Fibroblast of peridontal ligament (primary cell): ENCODE data around the gene EPS8L2.
A peak's percentile ranks its signal among the peaks of the same experiment; 100 is the strongest.
"Not testable (repeated sequence)": the region's sequence is repeated elsewhere in the genome, so short reads cannot be mapped to it uniquely, and the experiment has no call there.

Source experiments
- DNase-seq: peaks from one replicate; pipeline ENCODE4 v3.0.0-alpha.2; 2010; ENCODE audit errors: extremely low read depth

Gene EPS8L2

DNA sequence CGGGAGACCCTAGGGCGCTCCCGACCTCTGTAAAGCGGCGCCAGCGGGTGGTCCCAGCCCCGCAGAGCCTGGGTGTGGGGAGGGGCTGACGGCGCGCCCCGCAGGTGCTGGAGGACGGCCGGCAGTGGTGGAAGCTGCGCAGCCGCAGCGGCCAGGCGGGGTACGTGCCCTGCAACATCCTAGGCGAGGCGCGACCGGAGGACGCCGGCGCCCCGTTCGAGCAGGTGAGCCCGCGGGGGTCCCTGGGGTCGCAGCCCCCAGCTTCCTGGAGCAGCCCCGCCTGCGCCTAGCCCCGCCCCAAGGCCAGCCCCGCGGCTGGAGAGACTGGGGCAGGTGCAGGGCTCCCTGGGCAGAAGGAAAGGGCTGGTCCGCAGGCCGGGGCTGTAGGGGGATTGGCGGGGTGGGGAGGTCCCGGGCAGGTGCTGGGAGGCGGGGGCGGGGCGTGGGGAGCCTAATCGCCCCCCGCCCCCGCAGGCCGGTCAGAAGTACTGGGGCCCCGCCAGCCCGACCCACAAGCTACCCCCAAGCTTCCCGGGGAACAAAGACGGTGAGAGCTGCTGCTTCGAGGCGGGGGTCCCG lies 19.7 kb downstream of the EPS8L2 start:
- no peak for DNase-seq

DNA sequence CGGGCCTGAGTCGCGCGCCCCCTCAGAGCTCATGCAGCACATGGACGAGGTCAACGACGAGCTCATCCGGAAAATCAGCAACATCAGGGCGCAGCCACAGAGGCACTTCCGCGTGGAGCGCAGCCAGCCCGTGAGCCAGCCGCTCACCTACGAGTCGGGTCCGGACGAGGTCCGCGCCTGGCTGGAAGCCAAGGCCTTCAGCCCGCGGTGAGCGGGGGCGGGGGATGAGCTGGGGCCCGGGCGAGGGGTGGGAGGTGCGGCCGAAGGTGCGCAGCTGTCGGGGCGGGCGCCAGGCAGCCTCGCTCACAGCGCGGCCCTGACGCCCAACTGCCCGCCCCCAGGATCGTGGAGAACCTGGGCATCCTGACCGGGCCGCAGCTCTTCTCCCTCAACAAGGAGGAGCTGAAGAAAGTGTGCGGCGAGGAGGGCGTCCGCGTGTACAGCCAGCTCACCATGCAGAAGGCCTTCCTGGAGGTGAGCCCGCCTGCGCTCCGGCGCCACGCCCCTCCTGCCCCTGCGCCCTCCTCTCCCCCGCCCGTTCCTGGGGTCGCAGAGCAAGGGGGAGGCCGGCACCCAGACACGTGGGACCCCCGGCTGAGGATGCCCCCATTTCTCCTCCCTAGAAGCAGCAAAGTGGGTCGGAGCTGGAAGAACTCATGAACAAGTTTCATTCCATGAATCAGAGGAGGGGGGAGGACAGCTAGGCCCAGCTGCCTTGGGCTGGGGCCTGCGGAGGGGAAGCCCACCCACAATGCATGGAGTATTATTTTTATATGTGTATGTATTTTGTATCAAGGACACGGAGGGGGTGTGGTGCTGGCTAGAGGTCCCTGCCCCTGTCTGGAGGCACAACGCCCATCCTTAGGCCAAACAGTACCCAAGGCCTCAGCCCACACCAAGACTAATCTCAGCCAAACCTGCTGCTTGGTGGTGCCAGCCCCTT lies 20.5 kb downstream of the EPS8L2 start:
- DNase-seq = no peak

- no peak for DNase-seq
Observed at GRCh38 chr11:727281-727701, 21.3 kb downstream of the EPS8L2 start.

DNA sequence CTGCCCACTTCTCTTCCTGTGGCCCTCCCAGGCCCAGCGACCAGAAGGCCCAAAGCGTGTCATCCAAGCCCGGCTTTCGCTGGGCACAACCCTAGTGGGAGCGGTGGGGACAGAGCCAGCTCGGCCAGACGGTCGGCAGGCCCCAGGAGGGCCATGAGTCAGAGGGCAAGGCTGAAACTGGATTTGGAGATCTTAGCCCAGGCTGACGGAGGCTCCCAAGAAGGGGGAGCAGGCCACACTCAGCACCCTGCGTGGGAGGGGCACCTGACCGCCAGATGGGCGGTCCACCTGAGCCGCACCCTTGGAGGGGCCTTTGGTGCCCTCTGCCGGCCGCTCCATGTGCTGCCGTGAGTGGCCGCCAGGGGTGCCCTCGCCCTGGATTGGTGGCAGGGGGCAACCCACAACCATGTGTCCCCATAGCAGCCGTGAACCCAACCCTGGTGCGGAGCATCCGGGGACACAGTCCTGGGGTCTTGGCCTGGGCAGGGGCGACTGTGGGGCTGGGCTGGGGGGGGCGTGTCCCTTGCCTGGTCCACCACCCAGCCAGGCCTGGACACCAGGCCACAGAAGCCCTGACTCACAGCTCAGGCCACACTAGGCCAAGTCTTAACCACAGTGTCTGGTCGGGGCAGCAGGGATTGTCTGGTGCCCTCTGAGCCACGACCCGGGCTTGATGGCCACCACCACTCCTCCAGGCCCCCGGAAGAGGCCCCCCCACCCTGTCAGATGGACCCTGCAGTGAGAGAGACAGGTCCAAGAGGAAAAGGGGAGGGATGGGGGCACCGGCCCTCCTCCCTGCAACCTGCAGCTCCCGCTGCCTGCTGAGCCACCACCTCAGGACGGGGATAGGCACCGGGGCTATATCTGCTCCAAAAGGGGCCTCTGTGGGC lies 22.1 kb downstream of the EPS8L2 start:
- DNase-seq = peak; percentile 85

- no peak for DNase-seq
Observed at GRCh38 chr11:728901-729491, 23.0 kb downstream of the EPS8L2 start.

DNA sequence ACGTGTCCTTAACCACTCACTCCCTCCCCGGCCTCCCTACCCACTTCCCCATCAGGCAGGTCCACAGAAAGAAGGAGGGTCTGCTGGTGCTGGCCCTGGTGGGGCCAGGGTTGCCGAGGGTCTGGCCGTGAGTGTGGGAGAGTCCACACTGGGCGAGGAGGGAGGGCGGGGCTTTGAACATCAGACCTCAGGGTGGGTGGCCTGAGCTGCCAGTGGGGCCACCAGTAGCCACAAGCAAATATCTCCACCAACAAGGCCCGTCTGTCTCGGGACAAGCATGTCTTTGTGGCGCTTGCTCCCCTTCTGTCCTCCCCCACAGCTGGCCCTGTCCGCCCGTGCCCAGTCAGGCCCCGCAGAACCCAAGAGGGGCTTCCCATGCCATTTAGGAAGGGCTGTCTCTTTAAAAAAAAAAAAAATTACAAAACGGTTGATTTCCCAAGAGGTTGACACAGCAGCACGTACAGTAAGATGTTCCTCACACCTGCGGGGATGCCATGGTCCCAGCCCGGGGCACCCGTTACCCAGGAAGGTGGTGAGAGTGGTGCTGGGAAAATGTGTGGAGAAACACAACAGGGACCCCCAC lies 23.6 kb downstream of the EPS8L2 start:
- no peak for DNase-seq

GRCh38 chr11:733072-733471 lies 27.0 kb downstream of the EPS8L2 start:
- DNase-seq = no peak

DNA sequence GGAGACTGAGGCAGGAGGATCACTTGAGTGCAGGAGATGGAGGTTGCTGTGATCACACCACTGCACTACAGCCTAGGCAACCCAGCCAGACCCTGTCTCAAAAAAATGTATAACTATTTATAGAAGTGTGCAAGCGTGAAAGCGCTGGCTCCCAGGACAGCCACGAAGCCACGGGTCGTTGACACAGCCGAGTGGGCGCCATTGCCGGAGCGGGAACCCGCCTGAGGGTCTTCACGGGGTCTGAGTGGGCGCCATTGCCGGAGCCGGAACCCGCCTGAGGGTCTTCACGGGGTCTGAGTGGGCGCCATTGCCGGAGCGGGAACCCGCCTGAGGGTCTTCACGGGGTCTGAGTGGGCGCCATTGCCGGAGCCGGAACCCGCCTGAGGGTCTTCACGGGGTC lies 28.5 kb downstream of the EPS8L2 start:
- not testable (repeated sequence) for DNase-seq

DNA sequence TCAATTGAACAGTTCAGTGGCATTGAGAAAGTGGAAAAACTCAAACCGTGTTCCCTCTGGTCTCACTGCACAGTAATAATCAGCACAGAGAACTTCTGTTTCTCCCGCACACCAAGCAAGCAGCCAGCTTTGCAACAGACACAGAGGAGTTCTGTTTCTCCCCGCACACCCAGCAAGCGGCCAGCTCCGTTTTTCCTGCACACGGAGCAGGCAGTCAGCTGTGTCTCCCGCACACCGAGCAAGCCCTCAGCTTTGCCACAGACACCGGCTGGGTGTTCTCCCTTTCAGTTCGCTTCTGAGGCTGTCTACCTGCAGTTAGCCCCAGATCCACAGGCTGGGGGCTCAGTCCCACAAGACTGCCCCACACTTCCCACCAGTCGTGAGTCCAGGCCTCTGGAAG lies 31.3 kb downstream of the EPS8L2 start:
- no peak for DNase-seq

DNA sequence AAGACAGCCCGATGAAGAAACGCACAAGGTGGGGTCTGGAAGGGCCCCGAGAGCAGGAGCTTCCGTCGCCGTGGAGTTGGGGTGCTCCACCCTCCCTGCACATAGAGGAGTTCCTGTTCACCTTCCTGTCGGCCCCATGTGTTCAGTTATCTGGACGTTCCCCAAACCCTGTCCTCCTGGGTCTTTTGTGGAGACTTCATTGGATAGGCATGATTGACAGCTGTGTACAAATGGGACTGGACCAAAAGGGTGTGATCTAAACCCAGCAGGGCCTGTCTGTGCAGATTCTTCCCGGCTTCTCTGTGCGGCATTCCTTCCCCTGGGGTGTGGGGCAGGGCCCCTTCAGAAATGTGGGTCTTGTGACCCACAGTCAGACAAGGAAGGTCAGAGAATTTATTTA lies 31.9 kb downstream of the EPS8L2 start:
- DNase-seq = not testable (repeated sequence)

GRCh38 chr11:742156-742546 lies 36.1 kb downstream of the EPS8L2 start:
- no peak for DNase-seq

- no peak for DNase-seq
Observed at GRCh38 chr11:742571-743201, 36.7 kb downstream of the EPS8L2 start.

- DNase-seq = no peak
Observed at GRCh38 chr11:745428-745827, 39.4 kb downstream of the EPS8L2 start.

- DNase-seq = no peak
Observed at GRCh38 chr11:746289-747157, 40.5 kb downstream of the EPS8L2 start.

DNA sequence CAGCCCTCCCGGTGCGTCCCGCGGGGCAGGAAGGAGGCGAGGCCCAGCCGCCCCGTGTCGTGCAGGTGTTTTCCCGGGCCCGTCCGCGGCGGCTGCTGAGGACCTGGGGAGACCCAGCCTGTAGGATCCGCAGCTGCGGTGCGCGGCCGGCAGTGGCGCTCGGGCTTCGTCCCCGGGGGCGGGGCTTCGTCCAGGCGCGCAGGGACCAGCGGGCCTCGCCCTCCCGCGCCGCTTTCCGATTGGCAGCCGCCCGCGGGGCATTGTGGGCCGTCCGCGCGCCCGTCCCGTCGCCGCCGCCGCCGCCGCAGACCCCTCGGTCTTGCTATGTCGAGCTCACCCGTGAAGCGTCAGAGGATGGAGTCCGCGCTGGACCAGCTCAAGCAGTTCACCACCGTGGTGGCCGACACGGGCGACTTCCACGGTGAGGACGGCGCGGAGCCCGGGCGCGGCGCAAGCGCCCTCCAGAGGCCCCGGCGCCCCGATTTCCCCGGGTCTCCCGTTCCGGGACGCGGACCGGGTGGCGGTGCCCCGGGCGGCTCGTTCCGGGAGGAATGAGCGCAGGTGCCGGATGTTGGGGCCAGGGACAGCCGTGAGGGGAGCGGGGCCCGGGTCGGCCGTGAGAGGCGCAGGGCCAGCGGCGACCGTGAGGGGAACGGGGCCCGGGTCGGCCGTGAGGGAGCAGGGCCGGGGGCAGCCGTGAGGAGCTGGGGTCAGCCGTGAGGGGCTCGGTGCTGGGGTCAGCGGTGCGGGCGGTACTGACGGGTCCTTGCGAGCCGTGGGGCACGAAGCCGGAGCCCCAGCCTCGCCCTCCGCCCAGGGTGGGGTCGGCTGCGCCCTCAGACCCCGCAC lies 41.4 kb downstream of the EPS8L2 start, which contains the start of gene TALDO1:
Gene TALDO1, plus strand, starts transcription at position 307 of the 849 bp plus-strand sequence. Its CDS starts 18 bp downstream, at position 325.
- peak; percentile 67 for DNase-seq

- DNase-seq = peak; percentile 16
Observed at GRCh38 chr11:748007-748359, 42.0 kb downstream of the EPS8L2 start.

DNA sequence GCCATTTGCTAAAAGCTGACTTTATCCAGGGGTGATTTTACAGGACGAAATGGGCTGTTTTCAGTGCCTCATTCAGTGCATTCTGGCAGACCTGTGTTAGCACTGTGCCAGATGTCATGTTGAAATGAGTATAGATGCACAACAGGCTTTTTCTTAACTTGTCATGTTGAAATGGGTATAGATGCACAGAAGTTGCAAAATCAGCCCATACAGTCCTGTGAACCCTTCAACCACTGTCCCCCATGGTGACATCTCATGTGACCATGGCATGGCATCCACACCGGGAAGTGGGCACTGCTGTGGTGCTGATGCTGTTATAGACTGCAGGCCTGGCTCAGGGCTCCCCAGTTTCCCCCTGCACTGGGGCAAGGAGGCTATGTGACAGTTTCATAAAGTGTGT lies 43.7 kb downstream of the EPS8L2 start:
- DNase-seq = no peak

DNA sequence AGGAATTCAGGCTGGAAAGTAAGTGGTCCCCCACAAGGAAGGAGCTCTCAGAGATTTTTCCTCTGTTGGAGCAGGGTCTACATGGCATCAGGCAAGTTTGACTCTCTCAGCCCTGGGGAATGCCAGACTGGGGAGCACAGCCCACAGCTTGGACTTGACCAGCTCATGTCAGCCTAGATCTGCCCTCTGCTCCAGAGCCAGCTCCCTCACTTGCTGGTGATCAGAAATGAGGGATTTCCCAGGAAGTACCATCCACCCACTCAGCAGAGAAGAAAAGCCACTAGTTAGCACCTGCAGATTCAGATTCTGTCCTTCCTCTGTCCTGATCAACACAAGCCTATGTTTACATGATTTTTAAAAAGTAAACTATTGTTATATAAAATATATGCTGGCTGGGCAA lies 54.2 kb downstream of the EPS8L2 start:
- DNase-seq = no peak

DNA sequence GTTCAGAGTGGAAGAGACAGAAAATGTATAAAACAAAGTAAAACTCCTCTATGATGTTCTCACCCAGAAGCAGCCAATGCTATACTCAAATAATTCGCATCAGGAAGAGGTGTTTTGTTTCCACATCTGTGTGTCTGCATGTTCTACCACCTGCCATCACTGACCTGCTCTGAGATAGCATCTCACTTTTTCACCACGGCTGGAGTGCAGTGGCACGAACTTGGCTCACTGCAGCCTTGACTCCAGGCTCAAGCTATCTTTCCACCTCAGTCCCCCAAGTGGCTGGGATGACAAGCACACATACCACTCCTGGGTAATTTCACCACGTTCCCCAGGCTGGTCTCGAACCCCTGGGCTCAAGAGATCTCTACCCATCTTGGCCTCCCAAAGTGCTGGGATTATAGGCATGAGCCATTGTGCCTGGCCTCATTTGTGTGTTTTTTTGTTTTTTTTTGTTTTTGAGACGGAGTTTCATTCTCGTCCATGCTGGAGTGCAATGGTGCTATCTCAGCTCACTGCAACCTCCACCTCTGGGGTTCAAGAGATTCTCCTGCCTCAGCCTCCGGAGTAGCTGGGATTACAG lies 55.6 kb downstream of the EPS8L2 start:
- DNase-seq = no peak
